AG10803 (cell line): Measurements from ENCODE around the gene WDR33.

ENCODE experiments used
- DNase-seq: peaks from one replicate; pipeline ENCODE4 v3.0.0; 2010; ENCODE audit warnings: low read depth
- H3K4me3 ChIP-seq: 2 replicates; pipeline ENCODE4 v1.5.1; 2011; ENCODE audit warnings: mild to moderate bottlenecking, low read length, control low read depth
- CTCF ChIP-seq: conservative IDR thresholded peaks from 2 replicates; pipeline ENCODE4 v1.5.1; 2011; ENCODE audit warnings: mild to moderate bottlenecking, low read length, control low read depth, inconsistent platforms

WDR33 gene

GRCh38 chr2:127658146-127658545, 152.8 kb downstream of the WDR33 start:
- no peak for TF ChIP-seq CTCF
- DNase-seq = no peak
- no peak overlapping the region for H3K4me3 ChIP-seq

GRCh38 chr2:127657232-127657595, 153.8 kb downstream of the WDR33 start:
- no peak for DNase-seq
- no peak for TF ChIP-seq CTCF
- H3K4me3 ChIP-seq = no peak overlapping the region

GRCh38 chr2:127656569-127657231, 154.3 kb downstream of the WDR33 start:
- no peak overlapping the region for H3K4me3 ChIP-seq
- TF ChIP-seq CTCF = no peak
- no peak for DNase-seq

- no peak for TF ChIP-seq CTCF
- no peak for DNase-seq
- H3K4me3 ChIP-seq = no peak overlapping the region
Measured at GRCh38 chr2:127655209-127656073, 155.5 kb downstream of the WDR33 start.

GRCh38 chr2:127654838-127655175, 156.2 kb downstream of the WDR33 start:
- TF ChIP-seq CTCF = no peak
- no peak overlapping the region for H3K4me3 ChIP-seq
- no peak for DNase-seq

GRCh38 chr2:127654084-127654837, 156.7 kb downstream of the WDR33 start:
- TF ChIP-seq CTCF = no peak
- no peak overlapping the region for H3K4me3 ChIP-seq
- no peak for DNase-seq
